Upper lobe of right lung (tissue), 1 donor: Measurements from ENCODE around the gene CENPB. TPM values are rescaled to one million over a fixed set of nuclear protein-coding genes. Genes with fewer than 3 reads are reported as not detected.

Experiments used
- ATAC-seq: fragments of 200-7000 bp; cut with Tn5 transposase; one replicate; pipeline ENCODE4 v1.9.1; 2020; ENCODE audit warnings: mild to moderate bottlenecking, moderate library complexity
- DNase-seq: peaks from one replicate; pipeline ENCODE4 v3.0.0-alpha.2; 2020
- H3K27ac ChIP-seq: fragments of 200-600 bp; one replicate; pipeline ENCODE4 v1.8.0; 2022
- H3K27me3 ChIP-seq: fragments of 200-600 bp; one replicate; pipeline ENCODE4 v1.8.0; 2022; ENCODE audit warnings: mild to moderate bottlenecking
- H3K36me3 ChIP-seq: fragments of 200-600 bp; one replicate; pipeline ENCODE4 v1.8.0; 2022
- H3K4me1 ChIP-seq: fragments of 200-600 bp; one replicate; pipeline ENCODE4 v1.8.0; 2022
- H3K4me3 ChIP-seq: fragments of 200-600 bp; one replicate; pipeline ENCODE4 v1.8.0; 2022; ENCODE audit warnings: mild to moderate bottlenecking
- H3K9me3 ChIP-seq: fragments of 200-600 bp; one replicate; pipeline ENCODE4 v1.8.0; 2022
- CTCF ChIP-seq: fragments of 200-600 bp; IDR thresholded peaks from one replicate; pipeline ENCODE4 v1.8.0; 2022; ENCODE audit warnings: antibody characterized with exemption
- intact Hi-C: fragments of 100-400 bp; cut with DNase I; formaldehyde crosslinking; loops from one replicate; pipeline ENCODE4 v1.11.0; 2022
- total RNA-seq: library from RNA; stranded (reverse); fragmentation: NEBNext Ultra II Directional; extraction: Animal tissue kit (Norgen Biotek cat#: 25700); gene quantifications from one replicate; pipeline ENCODE4 v1.2.1, GENCODE V29; 2021
- donor health status: DM: no; HTN: yes; CAD: no; lungs with severe emphysema.

Gene CENPB
- total RNA-seq, 1 donor from 2014 or later, result 94.6 TPM

DNA sequence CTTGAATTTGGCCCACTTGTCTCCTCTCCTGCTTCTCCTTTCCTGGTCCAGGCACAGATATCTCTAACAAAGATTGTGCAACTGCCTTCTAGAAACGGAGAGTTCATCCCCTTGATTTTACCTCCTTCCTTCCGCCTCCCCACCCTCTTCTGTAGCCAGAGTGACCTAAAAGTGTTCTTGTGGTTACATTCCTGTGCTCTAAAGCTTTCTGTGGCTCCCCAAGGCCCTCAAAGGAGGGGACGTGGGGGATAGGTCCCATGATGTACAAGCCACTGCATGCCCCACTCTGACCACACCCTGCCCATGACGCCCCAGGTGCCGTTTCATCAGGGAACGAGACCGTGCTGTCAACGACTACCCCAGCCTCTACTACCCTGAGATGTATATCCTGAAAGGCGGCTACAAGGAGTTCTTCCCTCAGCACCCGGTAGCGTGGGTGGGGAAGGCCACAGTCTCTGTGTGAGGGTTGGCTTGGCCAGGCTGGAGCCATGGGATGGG is 17.8 kb upstream of the CENPB start:
- Histone ChIP-seq H3K9me3 (no peaks in the 10 kb centered on the region), H3K4me3 (no peak overlapping the region), H3K27ac (peak overlapping the region; percentile 96), H3K4me1 (peaks cover 88% of the 10 kb centered on the region), H3K27me3 (no peaks in the 10 kb centered on the region), H3K36me3 (peaks cover 68% of the 10 kb centered on the region)
- DNase-seq (no peak), ATAC-seq (peak; percentile 45)
- TF ChIP-seq CTCF, result no peak
- intact Hi-C loops, result no loop called here

DNA sequence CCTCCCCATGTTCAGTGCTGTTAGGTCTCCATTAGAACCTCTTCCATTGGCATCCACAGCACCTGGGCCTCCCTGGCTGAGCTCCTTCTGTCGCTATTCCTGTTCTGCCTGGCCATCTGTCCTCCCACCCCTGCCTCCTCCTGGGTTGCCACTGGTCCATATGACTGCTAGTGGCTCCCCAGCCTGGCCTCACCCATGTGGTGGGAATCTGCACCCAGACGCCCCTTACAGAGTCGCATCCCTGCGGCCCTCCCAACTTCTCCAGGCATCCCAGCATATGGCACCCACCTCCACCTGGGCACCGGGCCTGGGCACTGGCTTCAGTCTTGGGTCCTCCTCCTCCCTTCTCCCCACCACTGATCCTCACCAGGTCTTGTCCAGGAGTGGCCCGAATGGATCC is 17.3 kb upstream of the CENPB start:
- Histone ChIP-seq H3K27ac (peak overlapping the region; percentile 96), H3K36me3 (peaks cover 69% of the 10 kb centered on the region), H3K4me3 (no peak overlapping the region), H3K27me3 (no peaks in the 10 kb centered on the region), H3K4me1 (peaks cover 92% of the 10 kb centered on the region), H3K9me3 (no peaks in the 10 kb centered on the region)
- ATAC-seq (no peak), DNase-seq (no peak)
- TF ChIP-seq CTCF, result no peak
- intact Hi-C loops, result no loop called here

DNA sequence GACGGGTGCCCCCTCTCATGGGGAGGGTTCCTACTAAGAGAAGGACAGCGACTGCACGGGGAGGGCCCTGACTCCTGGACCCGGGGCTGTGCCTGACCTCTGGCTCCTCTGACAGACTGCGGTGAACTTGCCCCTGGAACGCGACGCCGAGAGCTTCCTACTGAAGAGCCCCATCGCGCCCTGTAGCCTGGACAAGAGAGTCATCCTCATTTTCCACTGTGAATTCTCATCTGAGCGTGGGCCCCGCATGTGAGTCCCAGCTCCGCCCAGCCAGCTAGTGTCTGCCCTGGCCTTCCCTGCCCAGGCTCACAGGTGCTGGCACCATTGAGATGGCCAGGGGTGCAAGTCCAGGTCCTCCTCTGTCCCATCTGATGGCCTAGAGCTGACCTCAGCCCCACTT is 16.7 kb upstream of the CENPB start:
- peaks cover 75% of the 10 kb centered on the region for H3K36me3 ChIP-seq
- no peaks in the 10 kb centered on the region for H3K27me3 ChIP-seq
- H3K4me3 ChIP-seq, result no peak overlapping the region
- TF ChIP-seq CTCF, result no peak
- DNase-seq (no peak), ATAC-seq (no peak)
- H3K4me1 ChIP-seq, result peaks cover 95% of the 10 kb centered on the region
- H3K27ac ChIP-seq, result peak overlapping the region; percentile 96
- intact Hi-C loops, result no loop called here
- no peaks in the 10 kb centered on the region for H3K9me3 ChIP-seq

GRCh38 chr20:3802524-3803239 is 16.1 kb upstream of the CENPB start:
- peaks cover 94% of the 10 kb centered on the region for H3K4me1 ChIP-seq
- H3K36me3 ChIP-seq, result peaks cover 80% of the 10 kb centered on the region
- ATAC-seq (peak; percentile 5), DNase-seq (no peak)
- TF ChIP-seq CTCF, result no peak
- peak overlapping the region; percentile 96 for H3K27ac ChIP-seq
- no peaks in the 10 kb centered on the region for H3K9me3 ChIP-seq
- H3K27me3 ChIP-seq, result no peaks in the 10 kb centered on the region
- no peak overlapping the region for H3K4me3 ChIP-seq
- intact Hi-C loops, result no loop called here

DNA sequence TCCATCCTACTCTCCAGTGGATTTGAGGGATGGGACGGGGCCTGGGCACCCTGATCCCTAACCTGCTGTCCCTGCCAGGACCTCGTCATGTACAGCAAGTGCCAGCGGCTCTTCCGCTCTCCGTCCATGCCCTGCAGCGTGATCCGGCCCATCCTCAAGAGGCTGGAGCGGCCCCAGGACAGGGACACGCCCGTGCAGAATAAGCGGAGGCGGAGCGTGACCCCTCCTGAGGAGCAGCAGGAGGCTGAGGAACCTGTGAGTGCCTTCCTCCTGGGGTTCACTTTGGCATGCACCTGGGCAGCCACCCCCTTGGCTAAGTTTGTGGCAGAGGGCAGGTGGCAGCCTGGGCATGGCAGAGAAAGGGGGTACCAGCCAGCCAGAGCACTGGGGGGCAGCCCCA is 15.3 kb upstream of the CENPB start:
- DNase-seq (no peak), ATAC-seq (peak; percentile 44)
- no peak for TF ChIP-seq CTCF
- Histone ChIP-seq H3K27ac (peak overlapping the region; percentile 96), H3K36me3 (peaks cover 82% of the 10 kb centered on the region), H3K9me3 (no peaks in the 10 kb centered on the region), H3K4me3 (no peak overlapping the region), H3K4me1 (peaks cover 93% of the 10 kb centered on the region), H3K27me3 (no peaks in the 10 kb centered on the region)
- intact Hi-C loops, result no loop called here
